PC-3 (cell line): ENCODE data around the gene NCAPH2. TPM values are rescaled to one million over a fixed set of nuclear protein-coding genes. Genes with fewer than 3 reads are reported as not detected.

Experiments
- ATAC-seq: fragments of 200-7000 bp; cut with Tn5 transposase; 2 replicates; pipeline ENCODE4 v1.9.1; 2020; ENCODE audit warnings: mild to moderate bottlenecking, moderate library complexity
- BruUV-seq: library from RNA; stranded (reverse); fragments of 400-500 nt; replicated peaks from 2 replicates; lab custom pipeline; 2021; lab: Mats Ljungman, UMichigan
- CTCF ChIA-PET: fragments of 300-600 bp; sonication (Branson Sonifier 250); formaldehyde crosslinking; loops from one replicate; lab custom pipeline; 2022; ENCODE audit warnings: antibody characterized with exemption; lab: Charles Lee
- POLR2A ChIA-PET: fragments of 300-600 bp; sonication (Branson Sonifier 250); formaldehyde crosslinking; loops from one replicate; lab custom pipeline; 2022; ENCODE audit warnings: antibody characterized with exemption; ENCODE audit not compliant: unreplicated experiment; lab: Charles Lee
- DNase-seq: peaks from one replicate; pipeline ENCODE4 v3.0.0-alpha.2; 2015
- H2AFZ ChIP-seq: fragments of 300-600 bp; sonication (generic); 2 replicates; pipeline ENCODE4 v1.6.0; 2016; ENCODE audit warnings: antibody characterized with exemption, low read length
- H3F3A ChIP-seq: fragments of 300-600 bp; sonication (generic); one replicate; pipeline ENCODE4 v1.6.0; 2017; ENCODE audit warnings: antibody characterized with exemption, low read length, control low read depth, mild to moderate bottlenecking; ENCODE audit not compliant: unreplicated experiment
- H3K27ac ChIP-seq: fragments of 300-600 bp; sonication (generic); 2 replicates; pipeline ENCODE4 v1.5.1; 2016; ENCODE audit warnings: mild to moderate bottlenecking, low read length
- H3K27me3 ChIP-seq: fragments of 300-600 bp; sonication (generic); 2 replicates; pipeline ENCODE4 v1.6.1; 2016; ENCODE audit warnings: low read length, mixed read lengths
- H3K36me3 ChIP-seq: fragments of 300-600 bp; sonication (generic); 2 replicates; pipeline ENCODE4 v1.6.1; 2016; ENCODE audit warnings: low read depth, mixed run types, low read length, mixed read lengths
- H3K4me1 ChIP-seq: fragments of 300-600 bp; sonication (generic); 2 replicates; pipeline ENCODE4 v1.5.1; 2016; ENCODE audit warnings: low read length; ENCODE audit not compliant: insufficient read depth
- H3K4me2 ChIP-seq: fragments of 300-600 bp; sonication (generic); 2 replicates; pipeline ENCODE4 v1.6.0; 2016; ENCODE audit warnings: low read length
- H3K4me3 ChIP-seq: fragments of 300-600 bp; sonication (generic); 2 replicates; pipeline ENCODE4 v1.5.1; 2016; ENCODE audit warnings: mild to moderate bottlenecking, low read length, mixed read lengths
- H3K79me2 ChIP-seq: fragments of 300-600 bp; sonication (generic); 2 replicates; pipeline ENCODE4 v1.6.1; 2017; ENCODE audit warnings: low read length, mixed read lengths
- H3K9ac ChIP-seq: fragments of 300-600 bp; sonication (generic); 2 replicates; pipeline ENCODE4 v1.6.0; 2016; ENCODE audit warnings: mild to moderate bottlenecking, low read length
- H3K9me2 ChIP-seq: fragments of 300-600 bp; sonication (generic); replicated peaks from 2 replicates; pipeline ENCODE4 v1.6.1; 2016; ENCODE audit warnings: mixed run types, low read length, mixed read lengths
- H3K9me3 ChIP-seq: fragments of 300-600 bp; sonication (generic); 2 replicates; pipeline ENCODE4 v1.6.1; 2016; ENCODE audit warnings: low read length, mixed read lengths
- H4K20me1 ChIP-seq: fragments of 300-600 bp; sonication (generic); 2 replicates; pipeline ENCODE4 v1.6.1; 2016; ENCODE audit warnings: low read length, mixed read lengths
- EZH2 ChIP-seq: fragments of 300-600 bp; sonication (generic); IDR thresholded peaks from one replicate; pipeline ENCODE4 v1.6.1; 2017; ENCODE audit warnings: antibody characterized with exemption, mild to moderate bottlenecking, low read length; ENCODE audit not compliant: unreplicated experiment
- EZH2phosphoT487 ChIP-seq: fragments of 300-600 bp; sonication (generic); IDR thresholded peaks from 2 replicates; pipeline ENCODE4 v1.6.1; 2018; ENCODE audit warnings: mild to moderate bottlenecking, antibody characterized with exemption, low read length, borderline replicate concordance
- intact Hi-C: fragments of 100-400 bp; cut with micrococcal nuclease; formaldehyde crosslinking; loops from 2 replicates; pipeline ENCODE4 v1.9.0; 2023
- total RNA-seq: library from RNA; depleted of rRNA; stranded (reverse); fragments of >200 nt; gene quantifications from 2 replicates; pipeline ENCODE4 v1.2.3, GENCODE V29; 2014
- TF ChIP-seq, protein P1 (sequence below): fragments of 300-600 bp; sonication (generic); conservative IDR thresholded peaks from 2 replicates; pipeline ENCODE4 v1.5.1; 2017; ENCODE audit warnings: antibody characterized with exemption, low read depth, mild to moderate bottlenecking, low read length

Gene NCAPH2
- total RNA-seq, 1 experiment from 2014 or later, result 75.4 TPM

DNA sequence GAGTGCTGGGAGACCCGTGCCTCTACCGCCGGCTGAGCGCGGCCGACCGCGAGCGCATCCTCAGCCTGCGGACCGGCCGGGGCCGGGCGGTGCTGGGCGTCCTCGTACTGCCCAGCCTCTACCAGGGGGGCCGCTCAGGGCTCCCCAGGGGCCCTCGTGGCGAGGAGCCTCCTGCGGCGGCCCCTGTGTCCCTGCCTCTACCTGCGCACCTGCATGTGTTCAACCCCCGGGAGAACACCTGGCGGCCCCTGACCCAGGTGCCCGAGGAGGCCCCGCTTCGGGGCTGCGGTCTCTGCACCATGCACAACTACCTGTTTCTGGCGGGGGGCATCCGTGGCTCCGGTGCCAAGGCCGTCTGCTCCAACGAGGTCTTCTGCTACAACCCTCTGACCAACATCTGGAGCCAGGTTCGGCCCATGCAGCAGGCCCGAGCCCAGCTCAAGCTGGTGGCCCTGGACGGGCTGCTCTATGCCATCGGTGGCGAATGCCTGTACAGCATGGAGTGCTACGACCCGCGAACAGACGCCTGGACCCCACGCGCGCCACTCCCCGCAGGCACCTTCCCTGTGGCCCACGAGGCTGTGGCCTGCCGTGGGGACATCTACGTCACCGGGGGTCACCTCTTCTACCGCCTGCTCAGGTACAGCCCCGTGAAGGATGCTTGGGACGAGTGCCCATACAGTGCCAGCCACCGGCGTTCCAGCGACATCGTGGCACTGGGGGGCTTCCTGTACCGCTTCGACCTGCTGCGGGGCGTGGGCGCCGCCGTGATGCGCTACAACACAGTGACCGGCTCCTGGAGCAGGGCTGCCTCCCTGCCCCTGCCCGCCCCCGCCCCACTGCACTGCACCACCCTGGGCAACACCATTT is 41.1 kb downstream of the NCAPH2 start:
- Histone ChIP-seq H3K79me2 (no peaks in the 10 kb centered on the region), H3K9me3 (no peaks in the 10 kb centered on the region), H3K36me3 (no peaks in the 10 kb centered on the region), H2AFZ (no peak overlapping the region), H3K4me1 (no peaks in the 10 kb centered on the region), H3K27me3 (no peaks in the 10 kb centered on the region), H3K4me3 (no peak overlapping the region), H3F3A (no peaks in the 10 kb centered on the region), H3K9ac (no peak overlapping the region), H3K27ac (no peak overlapping the region), H3K9me2 (no peaks in the 10 kb centered on the region), H3K4me2 (no peak overlapping the region), H4K20me1 (no peaks in the 10 kb centered on the region)
- CTCF ChIA-PET, result no interaction called here
- no peak for ATAC-seq
- intact Hi-C loops, result no loop called here
- no peak for DNase-seq
- POLR2A ChIA-PET, result no interaction called here
- TF ChIP-seq EZH2 (no peak), EZH2phosphoT487 (no peak)
- TF ChIP-seq, protein P1, sequence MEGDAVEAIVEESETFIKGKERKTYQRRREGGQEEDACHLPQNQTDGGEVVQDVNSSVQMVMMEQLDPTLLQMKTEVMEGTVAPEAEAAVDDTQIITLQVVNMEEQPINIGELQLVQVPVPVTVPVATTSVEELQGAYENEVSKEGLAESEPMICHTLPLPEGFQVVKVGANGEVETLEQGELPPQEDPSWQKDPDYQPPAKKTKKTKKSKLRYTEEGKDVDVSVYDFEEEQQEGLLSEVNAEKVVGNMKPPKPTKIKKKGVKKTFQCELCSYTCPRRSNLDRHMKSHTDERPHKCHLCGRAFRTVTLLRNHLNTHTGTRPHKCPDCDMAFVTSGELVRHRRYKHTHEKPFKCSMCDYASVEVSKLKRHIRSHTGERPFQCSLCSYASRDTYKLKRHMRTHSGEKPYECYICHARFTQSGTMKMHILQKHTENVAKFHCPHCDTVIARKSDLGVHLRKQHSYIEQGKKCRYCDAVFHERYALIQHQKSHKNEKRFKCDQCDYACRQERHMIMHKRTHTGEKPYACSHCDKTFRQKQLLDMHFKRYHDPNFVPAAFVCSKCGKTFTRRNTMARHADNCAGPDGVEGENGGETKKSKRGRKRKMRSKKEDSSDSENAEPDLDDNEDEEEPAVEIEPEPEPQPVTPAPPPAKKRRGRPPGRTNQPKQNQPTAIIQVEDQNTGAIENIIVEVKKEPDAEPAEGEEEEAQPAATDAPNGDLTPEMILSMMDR, result no peak
- no TSS peak for BruUV-seq

- H3K4me2 ChIP-seq, result no peak overlapping the region
- H3K9me2 ChIP-seq, result no peaks in the 10 kb centered on the region
- H3K36me3 ChIP-seq, result no peaks in the 10 kb centered on the region
- no peaks in the 10 kb centered on the region for H3F3A ChIP-seq
- H3K27ac ChIP-seq, result no peak overlapping the region
- no TSS peak for BruUV-seq
- intact Hi-C loops, result no loop called here
- ATAC-seq, result no peak
- H3K9ac ChIP-seq, result no peak overlapping the region
- H3K4me1 ChIP-seq, result no peaks in the 10 kb centered on the region
- no peaks in the 10 kb centered on the region for H4K20me1 ChIP-seq
- H2AFZ ChIP-seq, result no peak overlapping the region
- H3K4me3 ChIP-seq, result no peak overlapping the region
- no peaks in the 10 kb centered on the region for H3K79me2 ChIP-seq
- no peaks in the 10 kb centered on the region for H3K27me3 ChIP-seq
- DNase-seq, result no peak
- no peaks in the 10 kb centered on the region for H3K9me3 ChIP-seq
- TF ChIP-seq EZH2 (no peak), EZH2phosphoT487 (no peak)
- TF ChIP-seq, protein P1, result no peak
- POLR2A ChIA-PET, result no interaction called here
- CTCF ChIA-PET, result no interaction called here
Observed at GRCh38 chr22:50550395-50550794, 42.4 kb downstream of the NCAPH2 start.

DNA sequence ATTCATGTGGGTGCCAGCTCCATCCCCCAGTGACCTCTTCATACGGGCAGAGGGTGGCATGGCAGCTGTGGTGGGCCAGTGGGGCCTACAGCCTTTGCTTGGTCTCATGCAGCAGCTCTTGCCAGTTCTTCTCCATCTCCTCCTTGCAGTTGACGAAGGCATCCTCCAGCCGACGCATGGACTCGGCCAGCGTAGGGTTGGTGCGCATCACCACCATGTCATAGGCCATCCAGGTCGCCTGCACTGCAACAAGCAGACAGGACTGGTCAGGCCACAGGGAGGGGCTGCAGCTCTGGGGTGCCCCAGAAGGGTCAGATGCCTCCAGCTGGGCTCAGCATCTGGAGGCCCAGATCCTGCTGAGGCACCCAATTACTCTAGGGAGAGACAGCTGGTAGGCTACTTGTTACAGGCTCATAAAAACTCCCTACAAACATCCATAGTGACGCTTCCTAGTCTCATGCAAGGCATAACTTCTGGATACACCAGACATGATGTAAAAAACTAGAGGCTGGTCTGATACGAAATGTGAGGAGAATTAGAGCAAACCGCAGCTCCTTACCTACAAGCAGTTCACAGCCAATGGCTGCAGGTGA is 43.2 kb downstream of the NCAPH2 start:
- H2AFZ ChIP-seq, result no peak overlapping the region
- no TSS peak for BruUV-seq

More for the DNA sequence above, 43.2 kb downstream of the NCAPH2 start:
- no peak overlapping the region for H3K4me3 ChIP-seq
- TF ChIP-seq EZH2 (no peak), EZH2phosphoT487 (no peak)
- TF ChIP-seq, protein P1, result no peak
- no peaks in the 10 kb centered on the region for H3K79me2 ChIP-seq
- H3K9me3 ChIP-seq, result no peaks in the 10 kb centered on the region
- ChIA-PET CTCF (no interaction called here), POLR2A (no interaction called here)
- intact Hi-C loops, result no loop called here
- no peaks in the 10 kb centered on the region for H3K4me1 ChIP-seq
- ATAC-seq (no peak), DNase-seq (no peak)
- no peak overlapping the region for H3K9ac ChIP-seq
- no peaks in the 10 kb centered on the region for H4K20me1 ChIP-seq
- H3K9me2 ChIP-seq, result no peaks in the 10 kb centered on the region
- H3K36me3 ChIP-seq, result no peaks in the 10 kb centered on the region
- no peak overlapping the region for H3K4me2 ChIP-seq
- H3K27ac ChIP-seq, result no peak overlapping the region
- H3F3A ChIP-seq, result no peaks in the 10 kb centered on the region
- no peaks in the 10 kb centered on the region for H3K27me3 ChIP-seq
